ENCODE data around the gene ADAP2.
"Not testable (repeated sequence)": the region's sequence is repeated elsewhere in the genome, so short reads cannot be mapped to it uniquely, and the experiment has no call there.

Gene ADAP2

DNA sequence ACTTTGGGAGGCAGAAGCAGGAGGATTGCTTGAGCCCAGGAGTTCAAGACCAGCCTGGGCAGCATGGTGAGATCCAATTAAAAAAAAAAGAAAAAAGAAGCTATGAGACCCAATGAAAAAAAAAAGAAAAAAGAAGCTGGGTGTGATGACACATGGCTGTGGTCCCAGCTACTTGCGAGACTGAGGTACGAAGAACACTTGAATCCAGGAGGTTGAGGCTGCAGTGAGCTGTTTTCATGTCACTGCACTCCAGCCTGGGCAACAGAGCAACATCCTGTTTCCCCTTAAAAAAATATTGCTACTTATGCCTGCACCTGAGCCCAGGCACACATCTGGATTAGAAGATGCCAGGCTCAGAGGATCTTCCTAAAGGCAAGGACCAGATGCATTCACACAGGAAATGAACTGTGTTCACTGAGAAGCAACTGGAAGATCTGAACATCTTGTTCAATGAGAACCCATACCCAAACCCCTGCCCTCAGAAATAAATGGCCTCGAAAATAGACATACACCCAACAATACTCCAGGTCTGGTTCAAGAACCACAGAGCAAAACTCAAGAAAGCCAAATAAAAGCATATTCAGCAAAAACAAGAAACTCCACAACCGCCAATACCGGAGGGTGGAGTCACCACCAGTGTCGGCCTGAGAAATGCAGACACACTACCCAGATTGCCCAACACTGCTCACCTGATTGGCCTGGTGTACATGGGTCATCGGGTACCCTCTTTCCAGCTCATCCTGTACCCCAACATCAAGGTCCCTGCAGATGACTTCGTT, 53.5 kb downstream of the ADAP2 start:
- DNase-seq, result no peak

DNA sequence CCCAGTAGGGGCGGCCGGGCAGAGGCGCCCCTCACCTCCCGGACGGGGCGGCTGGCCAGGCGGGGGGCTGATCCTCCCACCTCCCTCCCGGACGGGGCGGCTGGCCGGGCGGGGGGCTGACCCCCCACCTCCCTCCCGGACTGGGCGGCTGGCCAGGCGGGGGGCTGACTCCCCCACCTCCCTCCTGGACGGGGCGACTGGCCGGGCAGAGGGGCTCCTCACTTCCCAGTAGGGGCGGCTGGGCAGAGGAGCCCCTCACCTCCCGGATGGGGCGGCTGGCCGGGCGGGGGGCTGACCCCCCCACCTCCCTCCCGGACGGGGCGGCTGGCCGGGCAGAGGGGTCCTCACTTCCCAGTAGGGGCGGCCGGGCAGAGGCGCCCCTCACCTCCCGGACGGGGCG, 58.2 kb downstream of the ADAP2 start:
- DNase-seq, result not testable (repeated sequence)

DNA sequence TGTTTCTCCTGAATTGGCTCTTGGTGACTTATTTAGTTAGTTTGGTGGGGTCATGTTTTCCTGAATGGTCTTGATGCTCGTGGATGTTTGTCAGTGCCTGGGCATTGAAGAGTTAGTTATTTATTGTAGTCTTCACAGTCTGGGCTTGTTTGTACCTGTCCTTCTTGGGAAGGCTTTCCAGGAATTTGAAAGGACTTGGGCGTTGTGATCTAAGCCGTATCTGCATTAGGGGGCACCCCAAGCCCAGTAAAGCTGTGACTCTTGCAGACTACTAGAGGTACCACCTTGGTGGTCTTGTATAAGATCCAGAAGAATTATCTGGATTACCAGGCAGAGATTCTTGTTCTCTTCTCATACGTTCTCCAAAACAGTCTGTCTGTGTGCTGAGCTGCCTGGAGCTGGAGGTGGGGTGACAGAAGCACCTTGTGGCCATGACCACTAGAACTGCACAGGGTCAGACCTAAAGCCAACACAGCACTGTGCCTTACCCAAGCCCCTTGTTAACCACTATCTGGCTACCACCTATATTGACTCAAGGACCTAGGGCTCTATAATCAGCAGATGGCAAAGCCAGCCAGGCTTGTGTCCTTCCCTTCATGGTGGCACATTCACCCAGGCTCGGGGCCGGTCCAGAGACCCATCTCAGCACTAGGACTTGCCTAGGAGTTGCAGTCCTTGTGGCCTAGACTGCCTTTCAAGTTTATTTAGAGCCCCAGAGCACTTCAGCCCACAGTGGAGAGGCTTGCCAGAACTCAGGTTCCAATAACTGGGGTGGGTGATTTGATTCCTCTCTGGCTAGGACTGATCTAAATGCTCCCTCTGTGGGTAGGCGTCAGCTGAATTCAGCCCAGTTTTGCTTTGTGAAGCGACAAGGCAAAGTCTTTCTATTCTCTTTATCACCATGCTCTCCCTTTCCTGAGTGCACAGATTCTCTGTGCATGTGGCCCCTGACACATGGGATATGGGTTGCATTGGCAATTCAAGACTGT, 60.1 kb downstream of the ADAP2 start:
- no peak for DNase-seq

DNA sequence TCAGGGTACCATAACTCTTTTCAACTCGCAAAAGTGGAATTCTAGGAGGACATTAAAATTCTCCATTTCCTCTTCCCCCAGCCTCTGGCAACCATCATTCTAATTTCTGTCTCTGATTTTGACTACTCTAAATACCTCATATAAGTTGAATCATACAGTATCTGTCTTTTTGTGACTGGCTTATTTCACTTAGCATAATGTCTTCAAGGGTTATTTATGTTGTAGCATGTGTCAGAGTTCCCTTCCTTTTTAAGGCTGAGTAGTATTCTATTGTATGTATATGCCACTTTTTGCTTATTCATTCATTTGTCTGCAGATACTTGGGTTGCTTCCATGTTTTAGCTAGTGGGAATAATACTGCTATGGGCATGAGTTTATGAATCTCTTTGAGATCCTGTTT, 61.1 kb downstream of the ADAP2 start:
- DNase-seq, result no peak

DNA sequence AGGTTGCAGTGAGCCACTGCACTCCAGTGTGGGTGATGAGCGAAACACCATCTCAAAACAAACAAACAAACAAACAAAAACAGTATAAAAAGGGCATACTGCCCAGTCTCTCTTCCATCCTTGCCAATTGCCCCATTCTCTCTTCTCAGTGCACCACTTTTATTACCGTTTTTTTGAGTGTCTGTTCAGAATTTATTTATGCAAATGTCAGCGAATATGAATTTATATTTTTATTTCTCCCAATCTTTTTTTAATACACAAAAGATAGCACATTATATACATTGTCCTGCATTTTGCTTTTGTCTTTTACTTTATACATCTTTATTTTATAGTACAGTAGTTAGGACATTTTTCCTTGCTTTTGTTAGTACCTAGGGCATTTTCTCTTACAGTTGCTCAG, 68.7 kb downstream of the ADAP2 start:
- no peak for DNase-seq

DNA sequence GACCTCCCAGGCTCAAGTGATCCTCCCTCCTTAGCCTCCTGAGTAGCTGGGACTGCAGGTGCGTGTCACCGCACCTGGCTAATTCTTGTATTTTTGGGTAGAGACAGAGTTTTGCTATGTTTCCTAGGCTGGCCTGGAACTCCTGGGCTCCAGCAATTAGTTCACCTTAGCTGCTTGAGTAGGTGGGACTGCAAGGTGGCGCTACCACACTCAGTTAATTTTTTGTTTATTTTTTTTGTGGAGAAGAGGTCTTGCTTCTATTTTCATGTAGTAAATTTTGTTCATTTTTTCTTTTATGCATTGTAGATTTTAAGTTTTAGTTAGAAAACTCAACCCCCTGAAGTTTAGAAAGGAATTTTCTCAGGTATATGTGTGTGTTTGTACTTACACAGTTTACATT, 70.8 kb downstream of the ADAP2 start:
- DNase-seq, result no peak

DNA sequence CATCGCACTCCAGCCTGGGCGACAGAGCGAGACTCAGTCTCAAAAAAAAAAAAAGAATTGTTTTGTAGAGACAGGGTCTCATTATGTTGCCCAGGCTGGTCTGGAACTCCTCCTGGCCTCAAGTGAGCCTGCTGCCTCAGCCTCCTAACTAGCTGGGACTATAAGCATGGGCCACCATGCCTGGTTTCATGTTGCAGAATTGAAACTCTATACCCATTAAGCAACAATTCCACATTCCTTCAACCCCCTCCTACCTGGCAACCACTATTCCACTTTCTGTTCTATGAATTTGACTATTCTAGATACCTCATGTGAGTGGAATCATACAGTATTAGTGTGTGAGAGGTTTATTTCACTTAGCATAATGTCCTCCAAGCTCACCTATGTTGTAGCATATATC, 73.6 kb downstream of the ADAP2 start:
- DNase-seq, result no peak

DNA sequence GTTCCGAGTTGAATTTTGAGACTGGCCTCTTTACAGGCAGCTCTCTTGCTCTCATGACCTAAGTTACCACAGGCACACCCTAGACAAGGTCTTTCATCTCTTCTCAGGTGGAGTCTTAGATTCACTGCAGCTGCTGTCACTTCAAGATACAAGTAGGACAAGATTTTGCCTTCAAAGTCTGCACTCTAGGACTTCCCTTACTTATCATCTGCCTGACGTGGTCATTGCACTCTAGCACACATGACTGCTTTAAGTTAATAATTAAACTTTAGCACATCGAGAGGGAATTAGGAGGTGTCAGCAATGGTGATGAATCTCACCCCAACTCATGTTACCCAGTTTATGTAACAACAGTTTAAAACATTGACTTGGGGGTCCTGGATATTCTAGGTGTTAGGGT, 74.7 kb downstream of the ADAP2 start:
- DNase-seq, result no peak

DNA sequence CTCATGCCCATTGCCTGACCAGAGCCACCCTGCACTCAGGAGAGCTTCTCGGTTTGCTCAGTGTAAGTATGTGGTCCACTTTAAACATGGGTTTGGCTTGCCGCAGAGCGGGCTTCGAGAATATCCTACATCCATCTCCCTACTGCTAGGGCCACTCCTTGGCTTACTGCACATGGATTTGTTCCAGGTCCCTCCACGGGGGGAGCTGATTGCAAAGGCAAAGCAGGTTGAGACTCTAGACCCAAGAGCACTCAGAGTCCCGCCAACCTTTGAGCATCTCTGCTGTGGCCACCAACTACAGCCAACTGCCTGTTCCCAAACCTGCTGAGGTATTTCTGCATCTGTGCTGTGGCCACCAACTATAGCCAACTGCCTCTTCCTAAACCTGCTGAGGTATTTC, 75.5 kb downstream of the ADAP2 start:
- no peak for DNase-seq

DNA sequence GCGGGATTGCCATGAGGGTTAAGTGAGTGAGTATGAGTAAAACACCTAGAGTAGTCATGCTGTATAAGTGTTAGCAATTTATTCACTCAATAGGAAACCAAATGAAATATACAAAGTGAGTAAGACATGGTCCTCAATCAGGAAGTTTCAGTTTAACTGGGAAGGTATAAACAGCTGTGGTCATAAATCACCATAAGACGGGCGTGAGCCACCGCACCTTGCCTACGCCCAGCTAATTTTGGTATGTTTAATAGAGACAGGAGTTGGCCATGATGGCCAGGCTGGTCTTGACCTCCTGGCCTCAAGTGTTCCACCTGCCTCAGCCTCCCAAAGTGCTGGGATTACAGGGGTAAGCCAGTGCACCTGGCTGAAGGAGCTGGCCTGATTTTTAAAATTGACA, 76.1 kb downstream of the ADAP2 start:
- no peak for DNase-seq

DNA sequence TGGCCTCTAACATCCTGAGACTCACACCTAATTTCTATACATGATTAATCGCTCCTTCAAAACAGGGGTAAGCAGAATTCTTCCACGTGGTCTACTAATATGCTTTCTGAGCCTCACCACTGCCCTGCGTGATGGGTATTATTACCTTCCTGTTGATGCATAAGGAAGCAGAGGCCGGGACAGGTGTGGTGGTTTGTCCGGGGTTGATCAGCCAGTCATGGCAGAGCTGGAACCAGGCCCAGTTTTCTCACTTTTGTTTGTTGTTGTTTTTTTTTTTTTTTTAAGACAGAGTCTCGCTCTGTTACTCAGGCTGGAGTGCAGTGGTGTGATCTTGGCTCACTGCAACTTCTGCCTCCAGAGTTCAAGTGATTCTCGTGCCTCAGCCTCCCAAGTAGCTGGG, 80.3 kb downstream of the ADAP2 start:
- DNase-seq, result peak; percentile 8

DNA sequence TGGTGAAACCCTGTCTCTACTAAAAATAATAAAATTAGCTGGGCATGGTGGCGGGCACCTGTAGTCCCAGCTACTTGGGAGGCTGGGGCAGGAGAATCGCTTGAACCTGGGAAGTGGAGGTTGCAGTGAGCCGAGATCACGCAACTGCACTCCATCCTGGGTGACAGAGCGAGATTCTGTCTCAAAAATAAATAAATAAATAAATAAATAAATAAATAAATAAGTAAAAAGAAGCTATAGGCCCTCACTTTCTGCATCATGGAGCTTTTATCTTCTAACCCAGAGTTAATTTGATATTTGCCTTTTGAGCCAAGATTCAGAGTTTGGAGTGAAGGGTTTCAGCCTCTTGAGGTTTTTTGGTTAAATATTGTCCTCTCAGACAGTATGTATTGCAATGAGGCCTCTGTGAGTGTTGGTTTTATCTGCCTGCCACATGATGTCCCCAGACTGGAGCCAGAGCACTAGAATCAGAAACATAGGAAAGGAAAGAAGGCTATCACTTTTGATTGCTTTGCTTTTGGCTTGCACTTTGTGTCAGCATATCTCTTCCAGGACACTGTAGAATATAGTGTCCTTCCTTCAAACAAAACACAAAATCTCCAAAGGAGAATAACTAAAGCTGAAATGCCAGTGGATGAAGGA, 81.6 kb downstream of the ADAP2 start:
- DNase-seq, result no peak

DNA sequence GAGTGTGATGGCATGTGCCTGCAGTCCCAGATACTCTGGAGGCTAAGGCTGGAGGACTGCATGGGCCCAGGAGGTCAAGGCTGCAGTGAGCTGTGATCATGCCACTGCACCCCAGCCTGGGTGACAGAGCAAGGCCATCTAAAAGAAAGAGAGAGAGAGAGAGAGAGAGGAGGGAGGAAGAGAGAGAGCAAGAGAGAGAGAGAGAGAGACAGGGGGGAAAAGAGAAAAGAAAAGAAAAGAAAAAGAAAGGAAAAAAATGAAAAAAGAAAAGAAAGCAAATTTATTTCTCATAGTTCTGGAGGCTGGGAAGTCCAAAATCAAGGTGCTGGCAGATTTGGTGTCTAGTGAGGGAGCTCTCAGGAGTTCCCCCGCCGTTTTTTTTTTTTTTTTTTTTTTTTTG, 82.4 kb downstream of the ADAP2 start:
- no peak for DNase-seq

DNA sequence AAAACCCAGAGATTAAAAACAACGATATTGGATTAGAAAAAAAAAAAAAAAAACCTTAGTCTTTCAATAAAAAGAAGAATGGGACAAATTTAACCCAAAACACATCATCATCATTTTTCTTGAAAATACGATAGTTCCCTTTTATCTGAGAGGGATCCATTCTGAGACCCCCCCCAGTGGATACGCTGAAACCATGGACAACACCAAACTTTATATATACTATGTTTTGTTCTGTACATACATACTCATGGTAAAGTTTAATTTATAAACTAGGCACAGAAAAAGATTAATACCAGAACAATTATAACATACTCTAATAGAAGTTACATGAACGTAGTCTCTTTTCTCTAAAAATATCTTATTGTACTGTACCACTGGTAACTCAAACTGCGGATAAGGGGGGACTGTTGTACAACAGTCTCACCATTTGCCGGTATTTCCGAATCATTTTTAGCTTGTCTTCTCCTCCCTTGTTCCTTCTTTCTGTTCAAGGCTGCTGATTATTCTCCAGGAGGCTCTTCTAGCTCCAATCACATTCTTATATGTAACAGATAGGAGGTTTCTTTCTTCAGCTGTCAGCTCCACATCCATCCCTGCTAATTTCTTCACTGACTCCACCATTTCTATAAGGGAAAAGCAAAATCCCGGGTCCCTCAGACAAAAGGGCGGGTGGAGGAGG, 86.1 kb downstream of the ADAP2 start:
- DNase-seq, result peak; percentile 57

DNA sequence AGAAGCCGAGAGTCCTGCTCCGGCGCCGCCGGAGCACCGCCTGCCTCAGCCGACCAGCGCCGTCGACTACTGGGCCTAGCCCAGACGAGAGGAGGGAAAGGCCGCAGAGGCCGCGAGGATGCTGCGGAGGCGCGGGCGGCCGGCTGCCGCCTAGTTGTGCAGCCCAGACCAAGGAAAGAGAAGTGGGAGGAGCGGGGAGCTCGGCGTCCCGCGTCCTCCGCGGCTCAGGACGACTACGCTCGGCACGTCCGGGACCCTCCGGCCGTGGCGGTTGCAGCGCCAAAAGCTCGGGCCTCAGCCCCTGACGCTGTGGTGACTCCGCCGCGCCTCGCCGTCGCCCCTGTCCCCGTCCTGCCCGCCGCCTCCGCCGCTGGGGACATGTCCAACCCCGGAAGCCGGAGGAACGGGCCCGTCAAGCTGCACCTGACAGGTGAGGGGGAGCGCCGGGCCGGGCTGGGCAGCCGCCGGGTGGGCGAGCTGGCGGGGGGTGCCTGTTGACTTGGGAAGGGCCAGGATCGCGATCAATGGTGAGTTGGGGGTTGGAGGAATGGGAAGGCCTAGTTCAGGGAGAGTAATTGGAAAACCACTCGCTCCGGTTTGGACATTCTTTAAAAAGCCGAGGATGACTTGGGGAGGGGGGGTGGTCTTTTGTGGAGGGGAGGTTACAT, 86.8 kb downstream of the ADAP2 start:
- peak; percentile 57 for DNase-seq

Data from NCI-H1105 treated with DMSO at 0.1 percent for 48 hours (cell line).